Spleen (tissue), 7 donors: Measurements from ENCODE around the gene CCDC184.

ENCODE experiments used
- POLR2A ChIP-seq, 3 donors: fragments of 450-650 bp; IDR thresholded peaks; one replicate each; pipeline ENCODE4 v1.5.1; 2017; ENCODE audit warnings: antibody characterized with exemption in 3 of 3, mild to moderate bottlenecking in 1 of 3
- POLR2AphosphoS5 ChIP-seq, 3 donors: sonication (generic); formaldehyde crosslinking; IDR thresholded peaks; one replicate each; pipeline ENCODE4 v1.5.1; 2017; ENCODE audit warnings: antibody characterized with exemption in 3 of 3
- TF ChIP-seq, protein P1 (sequence below), 11 experiments: fragments of 200-600 bp in 7 of 11; fragments of 450-650 bp in 4 of 11; sonication (generic) in 4 of 11; IDR thresholded peaks in 8 of 11; conservative IDR thresholded peaks in 3 of 11; 1 replicate in 7 of 11; 2 replicates in 4 of 11; pipeline versions ENCODE4 v1.4.0 to v1.8.0; 2016 to 2021; ENCODE audit warnings: antibody characterized with exemption in 11 of 11, inconsistent platforms in 4 of 11, mild to moderate bottlenecking in 1 of 11
- donor health status: DM: no; HTN: no; CAD: no; lungs with moderate emphysema.
- donor health status: DM: no; HTN: no; CAD: no.
- donor health status: DM: no; HTN: no; CAD: no.

DNA sequence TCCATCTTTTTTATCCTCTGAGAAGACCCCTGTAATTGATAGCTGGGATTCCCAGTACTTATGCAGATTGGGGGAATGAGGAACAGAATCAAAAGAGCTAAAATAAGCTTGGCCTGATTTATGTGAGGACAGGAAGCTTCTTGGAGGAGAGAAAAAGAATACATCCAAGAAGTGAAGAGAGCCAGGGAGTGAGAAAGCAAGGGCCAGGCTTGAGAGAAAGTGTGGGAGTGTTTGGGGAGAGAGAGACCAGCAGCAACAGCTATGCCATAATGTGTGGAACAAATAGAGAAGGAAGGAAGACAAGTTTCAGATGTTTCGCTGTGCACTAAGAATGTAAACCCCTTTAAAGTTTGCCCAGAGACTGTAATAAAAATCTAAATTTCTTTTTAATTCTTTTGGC, 4.0 kb upstream of the CCDC184 start:
- TF ChIP-seq, protein P1, sequence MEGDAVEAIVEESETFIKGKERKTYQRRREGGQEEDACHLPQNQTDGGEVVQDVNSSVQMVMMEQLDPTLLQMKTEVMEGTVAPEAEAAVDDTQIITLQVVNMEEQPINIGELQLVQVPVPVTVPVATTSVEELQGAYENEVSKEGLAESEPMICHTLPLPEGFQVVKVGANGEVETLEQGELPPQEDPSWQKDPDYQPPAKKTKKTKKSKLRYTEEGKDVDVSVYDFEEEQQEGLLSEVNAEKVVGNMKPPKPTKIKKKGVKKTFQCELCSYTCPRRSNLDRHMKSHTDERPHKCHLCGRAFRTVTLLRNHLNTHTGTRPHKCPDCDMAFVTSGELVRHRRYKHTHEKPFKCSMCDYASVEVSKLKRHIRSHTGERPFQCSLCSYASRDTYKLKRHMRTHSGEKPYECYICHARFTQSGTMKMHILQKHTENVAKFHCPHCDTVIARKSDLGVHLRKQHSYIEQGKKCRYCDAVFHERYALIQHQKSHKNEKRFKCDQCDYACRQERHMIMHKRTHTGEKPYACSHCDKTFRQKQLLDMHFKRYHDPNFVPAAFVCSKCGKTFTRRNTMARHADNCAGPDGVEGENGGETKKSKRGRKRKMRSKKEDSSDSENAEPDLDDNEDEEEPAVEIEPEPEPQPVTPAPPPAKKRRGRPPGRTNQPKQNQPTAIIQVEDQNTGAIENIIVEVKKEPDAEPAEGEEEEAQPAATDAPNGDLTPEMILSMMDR (IDR thresholded peaks at IDR 0.05 in 8 of 11, conservative IDR thresholded peaks at IDR 0.05 in 3 of 11), result no peak
- TF ChIP-seq POLR2AphosphoS5 (IDR thresholded peaks at IDR 0.05) (no peak), POLR2A (IDR thresholded peaks at IDR 0.05) (no peak)
